GM19455 (cell line): Measurements from ENCODE around the gene PLPP4.
A peak's percentile ranks its signal among the peaks of the same experiment; 100 is the strongest.

Source experiments
- ATAC-seq: cut with Tn5 transposase; IDR thresholded peaks from one replicate; pipeline ENCODE4 v1.9.1; 2021; ENCODE audit not compliant: unreplicated experiment

Gene PLPP4

DNA sequence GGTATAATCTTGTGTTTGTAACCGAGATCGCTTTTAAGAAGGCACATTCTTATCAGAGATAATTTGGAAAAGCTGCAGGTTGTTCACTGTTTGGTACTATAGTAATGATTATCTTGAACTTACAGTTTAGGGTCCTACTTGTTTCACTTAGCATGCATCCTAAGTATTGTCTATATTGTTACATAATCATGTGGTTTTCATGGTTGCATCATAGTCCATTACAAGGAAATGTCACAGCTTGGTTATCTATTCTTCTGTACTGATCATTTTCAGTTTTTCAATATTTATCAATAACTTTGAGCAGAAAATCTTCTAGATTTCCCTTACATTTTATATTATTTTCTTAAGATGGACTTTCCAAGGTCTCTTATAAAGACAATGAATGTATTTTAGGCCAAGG is 116.3 kb downstream of the PLPP4 start:
- ATAC-seq: no peak

DNA sequence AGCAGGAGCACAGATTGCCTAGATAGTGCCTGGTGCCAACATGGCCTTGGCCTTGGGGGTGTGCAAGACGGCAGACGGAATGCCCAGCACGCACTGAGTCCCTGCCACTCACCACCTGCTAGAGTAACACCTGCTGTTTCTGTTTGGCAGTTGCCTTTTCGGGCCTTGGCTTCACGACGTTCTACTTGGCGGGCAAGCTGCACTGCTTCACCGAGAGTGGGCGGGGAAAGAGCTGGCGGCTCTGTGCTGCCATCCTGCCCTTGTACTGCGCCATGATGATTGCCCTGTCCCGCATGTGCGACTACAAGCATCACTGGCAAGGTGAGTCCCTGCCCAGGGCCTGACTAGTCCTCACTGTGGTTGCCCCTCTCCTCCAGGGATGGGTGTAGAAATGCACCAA is 118.0 kb downstream of the PLPP4 start:
- no peak for ATAC-seq

DNA sequence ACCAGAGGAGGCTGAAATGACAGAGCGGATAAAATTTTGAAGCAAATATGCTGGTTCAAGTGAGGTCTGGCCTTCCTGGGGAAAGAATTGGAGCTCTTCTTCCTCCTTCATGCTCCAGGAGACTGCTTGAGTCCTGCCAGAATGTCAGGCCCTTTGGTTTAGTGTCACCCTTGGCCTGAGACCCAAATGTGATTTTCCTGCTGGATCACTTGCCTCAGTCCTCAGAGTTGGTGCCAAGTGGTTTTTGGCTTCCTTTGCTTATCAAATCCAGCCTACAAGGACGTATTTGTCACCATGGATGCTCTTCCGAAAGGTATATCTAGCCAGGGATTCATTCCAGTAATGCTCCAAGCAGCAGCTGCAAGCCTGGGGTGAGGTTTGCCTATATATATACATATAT is 118.4 kb downstream of the PLPP4 start:
- ATAC-seq: no peak

DNA sequence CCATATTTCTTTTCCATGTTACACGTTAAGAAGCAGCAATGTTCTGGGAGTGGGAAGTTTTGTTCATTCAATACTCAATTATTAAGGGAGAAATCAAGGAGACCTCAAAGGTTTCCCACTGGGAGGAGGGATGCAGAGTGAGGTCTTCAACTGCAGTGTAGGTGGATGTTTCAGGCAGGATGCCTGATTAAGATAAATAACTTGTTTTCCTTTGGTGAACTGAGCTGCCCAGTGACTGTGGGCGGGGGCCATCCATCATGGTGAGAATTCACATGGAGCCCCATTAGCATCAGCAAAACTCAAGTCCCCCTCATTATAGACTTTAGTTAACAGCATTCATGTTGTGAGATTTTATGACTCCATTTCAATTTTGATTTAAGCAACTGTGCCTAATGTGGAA is 121.1 kb downstream of the PLPP4 start:
- ATAC-seq: no peak

GRCh38 chr10:120578890-120579289 is 121.9 kb downstream of the PLPP4 start:
- ATAC-seq: no peak

DNA sequence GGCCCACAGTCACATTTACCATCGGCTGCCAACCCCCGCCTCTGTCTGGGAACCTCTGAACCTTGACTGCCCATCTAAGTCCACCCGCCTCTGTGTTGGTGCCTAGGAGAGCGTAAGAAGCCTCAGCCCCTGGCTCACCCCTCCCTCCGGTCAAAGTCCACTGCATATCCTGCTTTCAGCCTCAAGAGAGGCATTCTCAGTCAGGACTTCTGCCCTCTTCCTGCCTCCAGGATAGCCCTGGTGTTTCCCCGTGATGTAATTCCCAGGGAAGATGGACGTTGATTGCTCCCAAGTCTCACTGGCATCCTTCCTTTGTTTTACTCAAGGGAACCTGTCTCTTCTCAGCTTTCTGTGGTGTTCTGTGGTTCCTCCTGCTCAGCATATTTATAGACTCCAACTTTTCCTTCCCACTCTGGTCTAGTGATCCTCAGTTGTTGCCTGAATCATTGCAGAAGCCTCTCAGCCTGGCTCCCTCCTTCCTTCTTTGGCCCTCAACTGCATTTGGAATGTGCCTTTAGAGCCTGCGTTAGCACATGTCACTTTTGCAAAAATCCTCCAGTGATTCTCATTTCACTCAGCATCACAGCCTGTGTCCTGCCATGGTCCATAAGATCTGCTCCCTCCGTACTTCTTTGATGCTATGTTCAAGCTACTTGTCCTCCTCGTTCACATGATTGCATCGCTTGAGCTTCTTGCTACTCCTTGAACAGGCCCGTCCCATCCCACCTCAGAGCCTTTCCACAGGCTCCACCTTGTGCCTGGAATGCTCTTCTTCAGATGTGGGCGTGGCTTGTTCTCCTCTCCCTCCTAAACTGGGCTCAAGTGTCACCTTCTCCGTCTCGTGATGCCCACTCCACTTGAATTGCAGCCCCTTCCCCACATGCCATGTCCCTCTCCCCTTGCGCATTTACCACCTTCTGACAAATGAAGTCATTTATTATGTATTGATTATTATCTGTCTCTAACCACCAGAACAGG is 124.2 kb downstream of the PLPP4 start:
- no peak for ATAC-seq

DNA sequence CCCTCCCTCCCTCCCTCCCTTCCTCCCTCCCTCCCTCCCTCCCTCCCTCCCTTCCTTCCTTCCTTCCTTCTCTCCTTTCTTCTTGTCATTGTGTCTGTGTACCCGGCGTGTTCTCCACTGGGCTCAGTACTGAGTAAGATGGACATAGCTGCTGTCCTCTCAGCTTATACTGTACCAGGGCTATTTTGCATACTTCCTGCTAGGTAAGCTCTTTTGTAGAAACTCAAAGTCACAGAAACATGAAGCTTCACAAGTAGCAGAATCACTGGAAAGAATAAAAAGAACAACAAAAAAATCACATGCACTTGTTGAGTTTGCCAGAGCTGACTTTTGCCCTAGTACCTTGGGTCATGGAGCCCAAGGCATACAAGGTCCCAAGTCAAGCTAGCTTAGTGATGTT is 125.7 kb downstream of the PLPP4 start:
- no peak for ATAC-seq

DNA sequence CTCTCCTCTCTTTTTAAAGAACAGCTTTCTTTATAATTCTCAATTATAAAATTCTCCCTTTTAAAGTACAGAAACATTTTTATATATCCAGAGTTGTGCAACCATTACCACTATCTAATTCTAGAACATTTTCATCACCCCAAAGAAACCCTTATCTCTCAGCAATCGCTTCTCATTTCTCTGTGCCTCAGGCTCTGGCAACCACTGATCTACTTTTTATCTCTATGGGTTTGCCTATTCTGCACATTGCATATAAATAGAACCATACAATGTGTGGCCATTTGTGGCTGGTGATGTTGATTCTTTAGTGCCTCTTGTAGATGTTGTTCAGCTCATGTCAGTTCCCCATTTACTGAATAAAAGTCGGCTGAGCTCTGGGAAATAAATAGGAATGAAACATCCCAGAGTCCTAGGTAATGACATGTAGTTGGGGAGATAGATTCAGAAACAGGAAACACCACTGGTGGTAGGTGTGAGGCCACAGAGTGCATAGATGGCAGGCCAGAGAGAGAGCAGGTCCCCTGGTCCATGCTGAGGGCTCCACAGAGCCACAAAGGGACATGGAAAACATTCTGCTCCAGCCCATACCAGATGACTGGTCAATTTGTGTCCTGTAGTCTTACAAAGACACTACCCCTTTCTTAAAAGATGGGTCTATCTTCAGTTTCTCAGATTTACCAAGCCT is 126.5 kb downstream of the PLPP4 start:
- no peak for ATAC-seq

- no peak for ATAC-seq
These were observed 127.8 kb downstream of the PLPP4 start for GRCh38 chr10:120584786-120585185.

DNA sequence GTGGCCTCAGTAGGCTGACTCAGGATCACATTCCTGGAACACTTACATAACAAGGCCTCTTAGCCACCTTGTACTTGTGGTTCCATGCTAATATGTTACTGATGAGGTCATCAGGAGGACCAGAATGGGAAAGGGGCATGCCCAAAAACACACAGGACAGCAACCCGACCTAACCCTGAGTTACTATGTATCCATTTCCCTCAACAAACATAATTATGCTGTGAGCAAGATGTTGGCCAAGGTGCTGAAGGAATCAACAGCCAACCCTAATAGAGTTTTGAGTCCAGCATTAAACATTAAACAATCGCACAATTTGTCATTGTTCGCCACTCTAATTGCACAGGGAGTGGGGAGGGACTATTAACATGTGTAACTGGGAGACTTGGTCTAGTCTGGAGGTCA is 129.4 kb downstream of the PLPP4 start:
- no peak for ATAC-seq

- no peak for ATAC-seq
These were observed 130.0 kb downstream of the PLPP4 start for GRCh38 chr10:120587061-120587460.

GRCh38 chr10:120588311-120588710 is 131.3 kb downstream of the PLPP4 start:
- no peak for ATAC-seq

DNA sequence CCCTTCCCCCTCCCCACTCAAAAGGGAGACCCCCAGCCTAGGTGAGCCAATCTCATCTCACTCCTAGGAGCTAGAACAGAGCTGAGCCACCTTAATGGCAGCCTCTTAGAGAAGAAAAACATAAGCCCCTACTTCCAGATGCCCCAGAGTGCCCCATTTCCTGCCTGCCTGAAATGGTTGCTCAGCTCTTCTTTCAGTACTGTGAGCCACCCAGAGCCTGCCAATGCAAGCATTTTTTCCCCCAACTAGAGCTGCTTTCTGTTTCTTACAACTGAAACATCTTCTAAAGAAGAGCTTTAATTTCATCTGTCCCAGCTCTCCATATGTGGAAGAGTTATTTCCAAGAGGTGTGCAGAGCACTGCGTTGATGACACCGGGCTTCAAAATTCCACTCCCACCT is 136.7 kb downstream of the PLPP4 start:
- ATAC-seq: no peak

GRCh38 chr10:120597902-120598301 is 140.9 kb downstream of the PLPP4 start:
- no peak for ATAC-seq

- ATAC-seq: no peak
These were observed 141.4 kb downstream of the PLPP4 start for GRCh38 chr10:120598386-120598785.

DNA sequence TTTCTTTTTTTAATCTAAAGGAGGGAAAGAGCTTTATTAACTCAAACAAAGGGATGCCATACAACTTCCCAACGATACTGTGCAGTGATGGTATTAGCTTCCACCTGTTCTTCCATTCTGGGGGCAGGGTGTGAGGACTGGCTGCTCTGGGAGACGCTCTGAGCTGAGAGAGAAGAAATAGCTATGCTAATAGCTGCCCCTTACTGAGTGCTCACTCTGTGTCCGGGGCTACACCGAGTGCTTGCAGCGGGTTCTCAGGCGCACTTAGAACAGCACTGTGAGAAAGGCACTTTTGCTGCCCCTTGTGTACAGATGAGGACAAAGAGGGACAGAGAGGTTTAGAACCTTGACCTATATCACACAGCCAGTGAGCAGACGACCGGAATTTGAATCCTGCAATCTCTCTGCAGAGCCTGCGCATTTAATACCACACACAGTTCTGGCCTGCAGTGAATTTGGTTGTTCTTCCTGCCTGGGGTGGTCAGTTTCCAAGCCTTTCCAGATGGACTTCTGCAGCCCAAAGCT is 142.2 kb downstream of the PLPP4 start:
- no peak for ATAC-seq

- ATAC-seq: no peak
These were observed 144.0 kb downstream of the PLPP4 start for GRCh38 chr10:120600871-120601649.

GRCh38 chr10:120601999-120602398 is 145.0 kb downstream of the PLPP4 start:
- ATAC-seq: no peak

DNA sequence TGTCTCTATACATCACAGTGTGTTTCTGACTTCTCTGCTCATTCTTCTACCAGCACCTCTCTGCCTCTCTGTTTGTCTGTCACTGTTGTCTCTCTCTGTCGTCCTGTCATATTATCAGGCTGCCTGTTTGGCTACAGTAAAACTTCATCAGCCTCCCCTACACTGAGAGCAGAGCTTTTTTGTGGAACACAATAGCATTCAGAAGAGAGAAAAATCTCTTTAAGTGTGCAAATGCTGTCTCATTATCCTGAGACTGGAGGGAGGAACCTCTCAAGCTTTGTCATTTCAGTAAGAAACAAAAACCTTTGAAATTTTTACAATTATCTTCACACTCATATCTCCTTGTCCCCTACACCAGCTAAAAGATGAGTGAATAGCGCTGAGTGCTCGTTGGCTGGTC is 148.4 kb downstream of the PLPP4 start:
- no peak for ATAC-seq

DNA sequence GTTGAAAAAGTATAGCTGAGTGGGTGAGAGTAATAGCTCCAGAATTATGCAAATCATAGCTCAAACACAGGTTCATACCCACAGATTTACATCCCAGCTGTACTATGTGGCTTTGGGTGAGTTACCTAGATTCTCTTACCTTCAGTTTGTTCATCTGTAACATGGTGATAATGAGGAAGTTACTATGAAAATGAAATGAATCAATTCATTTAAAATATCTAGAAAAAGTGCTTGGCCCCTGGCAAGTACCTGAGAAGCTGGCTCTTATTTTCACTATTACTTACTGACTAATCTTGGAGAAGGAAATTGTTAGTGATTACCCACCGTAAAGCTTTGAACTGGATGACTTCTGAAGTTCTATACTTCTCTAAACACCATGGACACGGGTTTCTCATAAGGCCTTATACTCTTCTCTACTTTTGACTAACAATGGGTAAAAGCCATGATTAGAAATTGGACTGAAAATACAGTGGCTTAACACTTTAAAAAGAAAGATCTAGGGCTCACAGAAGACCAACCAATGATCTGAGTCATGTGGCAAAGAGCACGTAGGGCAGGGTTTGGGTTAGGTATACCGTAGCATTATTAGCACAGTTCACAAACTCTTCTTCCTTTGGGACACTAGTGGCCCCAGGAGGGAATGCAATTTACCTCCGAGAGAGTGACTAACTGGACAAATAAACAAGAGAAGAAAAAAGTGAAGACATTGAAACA is 149.2 kb downstream of the PLPP4 start:
- peak; percentile 58 for ATAC-seq
